Measurements from ENCODE around the gene AUP1. TPM values are rescaled to one million over a fixed set of nuclear protein-coding genes. Genes with fewer than 3 reads are reported as not detected.
A peak's percentile ranks its signal among the peaks of the same experiment; 100 is the strongest.

AUP1 gene
- total RNA-seq, 1 donor from 2014 or later: 86.4 TPM

DNA sequence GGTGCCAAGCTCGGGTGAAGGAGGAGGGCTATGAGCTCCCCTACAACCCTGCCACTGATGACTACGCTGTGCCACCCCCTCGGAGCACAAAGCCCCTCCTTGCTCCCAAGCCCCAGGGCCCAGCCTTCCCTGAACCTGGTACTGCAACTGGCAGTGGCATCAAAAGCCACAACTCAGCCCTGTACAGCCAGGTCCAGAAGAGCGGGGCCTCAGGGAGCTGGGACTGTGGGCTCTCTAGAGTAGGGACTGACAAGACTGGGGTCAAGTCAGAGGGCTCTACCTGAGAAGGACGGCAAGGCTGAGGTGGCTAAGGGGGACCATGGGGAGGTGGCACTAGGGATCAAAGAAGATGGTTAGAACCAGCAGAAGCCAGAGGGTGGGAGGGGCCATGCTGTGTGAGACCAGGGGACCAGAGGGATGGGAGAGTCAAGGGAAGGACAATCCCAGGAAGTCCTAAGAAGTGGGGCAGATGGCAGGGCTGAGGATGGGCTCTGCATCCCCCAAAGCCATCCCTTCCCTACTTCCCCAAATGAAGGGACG is 27.4 kb upstream of the AUP1 start:
- DNase-seq (ENCODE audit: low read depth): no peak
- H3K4me3 ChIP-seq (ENCODE audit: low read depth, low read length): no peak overlapping the region
- no peak for TF ChIP-seq CTCF (conservative IDR thresholded peaks at IDR 0.05; ENCODE audit: low read depth, low read length)

GRCh38 chr2:74556159-74556558 is 26.7 kb upstream of the AUP1 start:
- H3K4me3 ChIP-seq (ENCODE audit: low read depth, low read length): no peak overlapping the region
- no peak for TF ChIP-seq CTCF (conservative IDR thresholded peaks at IDR 0.05; ENCODE audit: low read depth, low read length)
- no peak for DNase-seq (ENCODE audit: low read depth)

- no peak for TF ChIP-seq CTCF (conservative IDR thresholded peaks at IDR 0.05; ENCODE audit: low read depth, low read length)
- DNase-seq (ENCODE audit: low read depth): no peak
Observed at GRCh38 chr2:74555610-74556103, 26.2 kb upstream of the AUP1 start.

DNA sequence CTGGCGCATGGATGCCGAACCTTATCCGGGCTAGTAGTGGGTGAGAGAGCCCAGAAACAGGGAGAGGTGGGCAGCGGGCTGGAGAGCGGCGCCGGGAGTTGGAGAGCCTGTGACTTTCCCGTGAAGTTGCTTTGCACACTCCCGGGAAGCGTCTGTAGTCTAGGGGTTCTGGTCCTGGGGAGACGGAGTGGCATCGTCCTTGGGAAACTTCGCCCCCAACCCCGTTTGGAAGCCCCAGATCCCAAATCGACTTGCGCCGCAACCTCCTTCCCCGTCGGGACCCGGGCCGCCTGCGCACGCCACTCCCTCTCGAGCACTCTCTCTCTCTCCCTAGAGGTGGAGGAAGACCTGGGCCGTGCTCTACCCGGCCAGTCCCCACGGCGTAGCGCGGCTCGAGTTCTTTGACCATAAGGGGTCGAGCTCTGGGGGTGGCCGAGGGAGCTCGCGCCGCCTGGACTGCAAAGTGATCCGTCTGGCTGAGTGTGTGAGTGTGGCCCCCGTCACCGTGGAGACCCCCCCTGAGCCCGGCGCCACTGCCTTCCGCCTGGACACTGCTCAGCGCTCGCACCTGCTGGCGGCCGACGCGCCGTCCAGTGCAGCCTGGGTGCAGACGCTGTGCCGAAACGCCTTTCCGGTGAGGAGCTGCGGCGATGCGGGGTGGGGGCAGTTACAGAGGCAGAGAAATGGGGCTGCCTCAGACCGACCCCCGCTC is 25.5 kb upstream of the AUP1 start:
- no peak for DNase-seq (ENCODE audit: low read depth)
- peak overlapping the region; percentile 76 for H3K4me3 ChIP-seq (ENCODE audit: low read depth, low read length)
- no peak for TF ChIP-seq CTCF (conservative IDR thresholded peaks at IDR 0.05; ENCODE audit: low read depth, low read length)

More at GRCh38 chr2:74555610-74556103, 26.2 kb upstream of the AUP1 start:
- peak overlapping the region; percentile 76 for H3K4me3 ChIP-seq (ENCODE audit: low read depth, low read length)

- DNase-seq (ENCODE audit: low read depth): no peak
- no peak for TF ChIP-seq CTCF (conservative IDR thresholded peaks at IDR 0.05; ENCODE audit: low read depth, low read length)
- H3K4me3 ChIP-seq (ENCODE audit: low read depth, low read length): peak within 1 kb of the TSS; percentile 76
Observed at GRCh38 chr2:74553892-74554819, 24.6 kb upstream of the AUP1 start, which contains the start of the genes DOK1 and LOXL3. Gene DOK1 (plus strand): TSS chr2:74554720. CDS start chr2:74554755, 35 bp downstream. Gene LOXL3 (minus strand): TSS chr2:74553942. CDS start chr2:74552634, 1,308 bp downstream.

DNA sequence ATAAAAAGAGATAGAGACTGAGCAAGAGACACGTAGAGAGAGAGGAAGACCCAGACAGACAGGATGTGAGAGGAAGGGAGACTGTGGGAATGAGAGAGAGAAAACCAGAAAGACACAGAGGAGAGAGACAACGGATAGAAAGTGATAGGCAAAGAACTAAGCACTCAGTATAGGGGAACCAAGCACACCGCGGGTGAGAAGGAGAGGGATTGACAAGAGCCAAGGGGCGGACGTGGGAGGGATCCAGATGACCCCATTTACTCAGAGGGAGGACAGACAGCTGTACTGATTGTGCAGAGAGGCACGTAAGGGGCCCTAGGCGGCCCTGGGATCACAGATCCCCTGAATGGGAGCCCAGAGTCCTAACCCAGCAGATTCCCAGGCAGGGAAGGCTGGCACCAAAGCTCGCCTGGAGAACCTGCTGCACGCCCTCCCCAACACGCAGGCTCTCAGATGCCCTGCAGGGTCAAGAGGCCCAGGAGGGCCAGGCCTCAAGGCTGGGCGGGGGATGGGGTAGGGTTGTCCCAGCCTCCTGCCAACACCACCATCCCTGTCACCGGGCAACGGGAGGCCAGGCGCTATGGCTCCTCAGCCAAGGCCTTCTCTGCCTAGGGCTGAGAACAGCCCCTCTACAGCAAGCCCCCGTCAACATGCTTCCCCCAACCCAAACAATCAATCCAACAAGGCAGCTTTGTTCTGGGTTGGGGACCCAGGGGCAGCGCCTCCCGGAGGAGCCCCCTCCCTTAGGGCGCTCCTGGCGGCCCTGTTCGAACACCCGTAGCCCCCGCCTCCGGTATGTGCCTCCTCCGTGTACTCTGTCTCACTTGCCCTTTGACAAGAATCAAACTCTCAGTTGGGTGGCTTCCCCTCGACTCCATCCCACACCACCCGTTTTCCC is 23.7 kb upstream of the AUP1 start:
- no peak for DNase-seq (ENCODE audit: low read depth)
- TF ChIP-seq CTCF (conservative IDR thresholded peaks at IDR 0.05; ENCODE audit: low read depth, low read length): no peak
- peak overlapping the region; percentile 76 for H3K4me3 ChIP-seq (ENCODE audit: low read depth, low read length)
